ENCODE measurements around the gene ZNF536.
"Not testable (repeated sequence)": the region's sequence is repeated elsewhere in the genome, so short reads cannot be mapped to it uniquely, and the experiment has no call there.

ZNF536 gene

GRCh38 chr19:30342901-30343300 is 29.3 kb upstream of the ZNF536 start:
- DNase-seq: no peak

DNA sequence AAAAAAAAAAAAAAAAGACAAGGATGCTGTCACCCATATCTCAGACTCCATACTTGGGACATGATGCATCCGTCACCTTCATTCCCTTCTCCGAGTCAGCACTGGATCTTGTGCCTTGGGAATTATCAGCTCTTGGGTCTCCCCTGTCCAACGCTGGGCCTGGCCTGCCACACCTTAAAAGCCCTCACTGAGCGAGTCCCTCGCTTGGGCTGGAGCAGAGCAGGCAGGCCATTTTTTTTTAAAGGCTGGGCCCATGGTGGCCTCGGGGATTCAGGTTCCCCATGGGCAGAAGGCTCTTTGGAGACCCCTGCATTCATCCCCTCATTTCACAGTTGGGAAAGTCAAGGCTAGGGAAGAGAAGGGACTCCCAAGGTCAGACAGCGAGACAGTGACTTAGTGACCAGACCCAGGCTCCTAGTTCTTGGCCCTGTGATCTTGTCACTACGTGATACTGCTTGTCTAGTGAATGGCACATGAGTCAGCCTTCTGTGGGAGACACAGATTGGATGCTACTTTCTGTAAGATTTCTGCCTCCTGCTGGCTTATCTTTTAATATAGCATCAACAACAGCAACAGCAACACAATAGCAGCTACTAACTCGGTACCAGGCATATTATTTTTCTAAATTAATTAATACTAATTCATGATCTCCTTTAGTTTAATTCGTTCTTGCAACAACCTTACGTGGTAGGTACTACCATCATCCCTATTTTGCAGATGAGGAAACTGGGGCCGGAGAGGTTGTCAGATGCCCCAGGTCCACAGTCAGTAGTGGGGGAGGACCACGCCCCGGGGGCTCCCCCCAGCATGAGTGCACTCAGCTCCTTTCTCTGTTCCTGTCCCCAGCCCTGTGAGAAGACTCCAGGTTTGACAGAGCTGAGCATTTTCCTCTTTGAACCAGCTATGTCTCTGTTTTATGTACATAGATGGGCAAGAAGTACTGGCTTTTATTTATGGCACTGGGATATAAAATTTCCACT is 27.4 kb upstream of the ZNF536 start:
- DNase-seq: no peak

DNA sequence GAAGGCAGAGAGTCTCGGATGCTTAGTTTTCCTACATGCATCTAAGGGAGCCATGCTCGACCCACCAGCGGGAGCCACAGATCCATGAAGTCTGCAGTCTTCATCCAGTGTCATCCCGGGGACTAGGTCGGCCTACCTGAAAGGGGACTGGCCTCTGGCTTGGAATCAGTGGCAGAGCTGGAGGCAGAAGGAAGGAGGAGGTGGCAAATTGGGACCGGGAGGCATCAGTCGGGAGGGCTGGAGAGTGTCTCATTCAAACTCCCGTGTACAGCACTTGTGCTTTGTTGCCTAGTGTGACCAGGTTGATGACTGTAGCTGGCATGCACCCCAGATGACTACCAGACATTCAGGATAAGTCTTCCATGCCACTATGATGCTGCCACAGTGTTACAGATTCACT is 26.5 kb upstream of the ZNF536 start:
- no peak for DNase-seq

GRCh38 chr19:30346468-30346867 is 25.7 kb upstream of the ZNF536 start:
- DNase-seq: not testable (repeated sequence)

- DNase-seq: no peak
These were observed 23.0 kb upstream of the ZNF536 start for GRCh38 chr19:30349131-30349730.

GRCh38 chr19:30350692-30351663 is 21.2 kb upstream of the ZNF536 start:
- no peak for DNase-seq

- DNase-seq: no peak
These were observed 20.4 kb upstream of the ZNF536 start for GRCh38 chr19:30351774-30352173.

GRCh38 chr19:30353394-30353945 is 18.7 kb upstream of the ZNF536 start:
- no peak for DNase-seq

- DNase-seq: no peak
These were observed 16.6 kb upstream of the ZNF536 start for GRCh38 chr19:30355586-30355985.

GRCh38 chr19:30356951-30357579 is 15.1 kb upstream of the ZNF536 start:
- DNase-seq: no peak

DNA sequence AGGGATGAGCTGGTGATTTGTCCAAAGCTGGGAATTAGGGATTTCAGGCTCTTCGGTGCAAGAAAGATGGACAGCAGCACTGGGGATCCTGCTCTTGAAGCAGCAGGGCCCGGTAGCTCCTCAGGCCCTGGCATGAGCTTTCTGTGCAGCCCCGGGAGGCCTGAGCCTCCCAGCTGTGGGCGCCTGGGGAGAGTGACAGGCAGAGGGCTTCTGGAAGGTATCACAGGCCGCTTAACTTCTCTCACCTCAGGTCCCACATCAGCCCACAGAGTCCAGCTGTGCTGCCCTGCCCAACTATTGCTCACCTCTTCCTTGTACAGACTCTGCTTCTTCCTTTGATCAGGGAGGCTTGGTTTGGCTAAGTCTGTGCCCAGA is 14.6 kb upstream of the ZNF536 start:
- DNase-seq: no peak

DNA sequence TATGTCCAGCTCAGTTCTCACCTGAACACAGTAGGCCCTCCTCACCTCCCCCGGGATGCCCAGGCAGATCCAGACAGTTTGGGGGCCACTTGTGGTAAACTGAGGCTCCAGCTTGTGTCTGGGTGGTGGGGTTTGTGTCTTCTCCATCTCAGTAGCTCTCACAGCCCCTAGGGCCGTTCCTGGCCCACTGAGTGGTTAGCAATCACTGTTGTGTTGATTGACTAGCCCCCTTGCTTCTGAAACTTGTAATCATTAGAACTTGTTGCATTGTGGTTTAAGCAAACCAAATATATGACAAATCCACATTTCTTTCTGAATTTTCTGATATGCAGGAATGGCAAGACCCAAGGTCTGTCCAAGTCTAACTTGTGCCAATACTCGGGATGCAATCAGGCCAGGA is 13.9 kb upstream of the ZNF536 start:
- no peak for DNase-seq

DNA sequence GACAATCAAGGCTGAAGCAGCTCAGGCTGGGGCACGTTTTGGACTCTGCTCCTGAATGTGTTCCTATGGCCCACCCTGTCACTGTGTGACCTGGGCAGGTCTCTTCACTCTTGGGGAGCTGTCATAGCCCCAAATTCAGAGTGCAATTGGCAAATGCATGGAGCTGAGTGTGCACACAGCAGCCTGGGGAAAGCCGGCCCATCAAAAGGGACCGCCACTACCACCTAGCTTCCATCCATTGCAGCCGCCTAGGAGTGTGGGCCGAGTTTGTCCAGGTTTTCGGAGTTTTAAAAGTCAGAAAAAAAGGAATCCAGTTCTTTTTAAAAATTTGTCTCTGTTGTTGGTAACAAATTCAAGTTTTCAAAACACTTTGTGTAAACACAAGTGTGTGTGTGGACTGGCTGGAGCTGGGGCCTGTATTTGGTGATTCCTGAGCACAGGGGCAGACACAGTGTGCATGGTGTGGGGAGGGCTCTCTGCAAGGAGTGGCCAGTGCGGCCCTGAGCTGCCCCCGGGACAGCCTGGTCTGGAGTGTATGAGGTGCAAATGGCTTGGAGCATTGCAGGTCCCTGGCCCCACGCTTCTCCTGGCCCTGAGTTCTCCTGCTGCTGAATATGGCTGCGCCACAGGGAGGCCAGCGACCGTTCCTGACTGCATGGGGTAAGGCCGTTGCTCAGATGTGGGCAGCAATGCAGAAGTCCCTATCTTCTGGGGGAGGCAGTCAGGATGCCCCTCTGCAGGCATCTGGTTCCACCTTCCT is 13.2 kb upstream of the ZNF536 start:
- no peak for DNase-seq

- DNase-seq: no peak
These were observed 12.2 kb upstream of the ZNF536 start for GRCh38 chr19:30359936-30360335.

DNA sequence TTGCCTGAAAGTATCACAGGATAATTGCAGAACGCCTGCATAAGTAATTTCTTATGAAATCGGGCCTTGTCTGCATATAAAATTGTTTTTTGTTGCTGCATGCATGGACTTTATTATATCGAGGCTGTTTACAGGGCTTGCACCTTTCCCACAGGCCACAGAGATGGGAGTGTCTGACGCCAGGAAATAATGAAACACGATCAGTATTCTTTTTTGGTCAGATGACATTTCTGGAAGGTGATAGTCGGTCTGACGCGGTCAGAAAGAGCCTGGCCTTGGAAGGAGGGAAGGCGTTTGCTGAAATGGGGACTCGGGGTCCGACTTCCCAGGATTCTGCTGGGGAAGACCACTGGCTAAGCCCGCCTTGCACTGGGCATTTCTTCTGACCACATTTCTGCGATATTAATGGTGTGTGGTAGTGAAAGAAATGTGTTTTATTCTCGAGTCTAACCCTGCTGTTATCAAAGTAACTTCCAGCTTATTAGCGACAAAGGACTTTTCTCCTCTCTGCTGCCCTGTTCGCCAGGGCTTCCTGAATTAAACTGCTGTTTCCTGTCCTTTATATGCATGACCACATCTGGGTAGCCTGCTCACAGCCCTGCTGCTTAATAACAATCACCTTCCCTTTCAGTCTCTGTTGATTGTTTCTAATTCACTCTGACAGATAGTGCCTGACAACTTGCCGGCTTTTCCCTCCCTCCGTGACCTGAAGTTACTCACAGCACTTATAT is 11.6 kb upstream of the ZNF536 start:
- DNase-seq: no peak

DNA sequence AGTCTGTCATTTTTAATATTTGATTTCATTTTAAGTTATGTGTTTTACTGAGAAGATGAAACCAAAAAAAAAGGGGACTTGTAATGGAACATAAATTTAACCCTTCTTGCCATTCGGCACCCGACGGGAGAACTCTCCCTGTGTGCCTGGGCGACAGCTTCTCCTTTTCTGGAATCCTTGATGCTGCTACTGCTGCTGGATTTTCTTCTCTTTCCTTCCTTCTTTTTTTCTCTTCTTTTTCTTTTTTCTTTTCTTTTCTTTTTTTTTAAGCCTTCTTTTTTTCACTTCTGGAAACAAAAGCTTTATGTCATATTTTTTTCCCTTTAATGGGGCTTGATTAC is 11.1 kb upstream of the ZNF536 start:
- no peak for DNase-seq

DNA sequence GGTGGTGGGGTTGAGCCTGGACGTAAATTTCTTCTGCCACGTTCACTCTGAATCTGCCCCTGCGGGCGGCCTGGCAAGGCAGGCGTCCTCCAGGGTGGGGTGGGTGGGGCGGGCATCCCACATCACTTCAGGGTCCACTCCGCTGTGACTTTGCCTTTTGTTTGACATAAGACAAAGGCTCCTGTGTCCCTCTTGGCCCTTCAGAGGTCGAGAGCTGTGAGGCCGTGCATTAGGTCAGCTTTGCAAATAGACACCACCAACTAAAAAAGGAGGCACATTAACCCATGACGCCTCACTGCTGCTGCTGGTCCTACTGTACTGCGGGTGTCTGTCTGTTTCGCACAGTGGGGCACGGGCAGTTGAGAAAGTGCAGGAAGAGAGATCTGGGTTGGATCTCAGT is 10.5 kb upstream of the ZNF536 start:
- DNase-seq: no peak

- DNase-seq: no peak
These were observed 9.9 kb upstream of the ZNF536 start for GRCh38 chr19:30362156-30362754.

GRCh38 chr19:30363073-30363472 is 9.1 kb upstream of the ZNF536 start:
- no peak for DNase-seq

Data from activated CD4-positive, alpha-beta T cell treated with anti-CD3 and anti-CD28 coated beads for 48 hours (primary cell).